ENCODE results near the gene GLMN. TPM values are rescaled to one million over a fixed set of nuclear protein-coding genes. Genes with fewer than 3 reads are reported as not detected.

Gene GLMN
- total and polyA plus RNA-seq, 2 of the 13 experiments (the other 11 are each of a cell fraction or from before 2014, with no cell fraction given), result 5.9 to 18.4 TPM

GRCh38 chr1:92203105-92203504 lies 95.7 kb downstream of the GLMN start:
- FAIRE-seq, result no peak
- no TSS peak for BruUV-seq (replicated peaks)
- H3K4me3 ChIP-seq (replicated peaks in 1 of 3; ENCODE audit: insufficient read depth in 1 of 3, low read depth in 2 of 3, low read length in 3 of 3), result no peak overlapping the region
- DNase-seq (ENCODE audit: low spot score), result no peak
- ATAC-seq, result no peak
- H3K9me3 ChIP-seq (ENCODE audit: low read length), result peaks cover 4% of the 10 kb centered on the region; the same call in 1 of the 2 replicates
- POLR2A ChIA-PET, result no interaction called here
- H3K4me2 ChIP-seq (ENCODE audit: low read depth, low read length), result no peak overlapping the region
- H3K79me2 ChIP-seq (ENCODE audit: insufficient read depth, low read length), result no peaks in the 10 kb centered on the region
- H3K4me1 ChIP-seq (ENCODE audit: insufficient read depth, low read length), result no peaks in the 10 kb centered on the region
- CTCF ChIA-PET (ENCODE audit: low intra/inter-chr PET ratio, low total read pairs), result no interaction called here
- intact Hi-C loops (cut with micrococcal nuclease; ENCODE audit: unreplicated experiment) (no loop called here), in situ Hi-C loops (cut with HindIII; ENCODE audit: extremely low pct_ligation_motif_present, low pct_unique_long_range_greater_than_20kb) (no loop called here)
- H3K36me3 ChIP-seq (replicated peaks in 1 of 2; ENCODE audit: control insufficient read depth in 1 of 2, insufficient read depth in 2 of 2, low read length in 2 of 2), result no peaks in the 10 kb centered on the region
- no peak for TF ChIP-seq SMYD3 (CRISPR knock-in tag; IDR thresholded peaks at IDR 0.05)
- no peak for TF ChIP-seq ZNF138 (CRISPR knock-in tag; IDR thresholded peaks at IDR 0.05; ENCODE audit: low read depth)
- TF ChIP-seq ZNF501 (CRISPR knock-in tag; IDR thresholded peaks at IDR 0.05), result no peak
- no peak for TF ChIP-seq ZFP1 (CRISPR knock-in tag; IDR thresholded peaks at IDR 0.05)
- no peak for TF ChIP-seq ZNF543 (CRISPR knock-in tag; IDR thresholded peaks at IDR 0.05)
- no peak for TF ChIP-seq HIVEP1 (CRISPR knock-in tag; IDR thresholded peaks at IDR 0.05)
- no peak for TF ChIP-seq ZNF142 (CRISPR knock-in tag; IDR thresholded peaks at IDR 0.05)
- no peak for TF ChIP-seq HDAC2 (CRISPR knock-in tag; IDR thresholded peaks at IDR 0.05)
- TF ChIP-seq ZNF3 (CRISPR knock-in tag; IDR thresholded peaks at IDR 0.05), result no peak
- TF ChIP-seq EEA1 (CRISPR knock-in tag; IDR thresholded peaks at IDR 0.05; ENCODE audit: borderline replicate concordance), result no peak
- no peak for TF ChIP-seq AGO1 (IDR thresholded peaks at IDR 0.05; ENCODE audit: low read depth, low read length, poor library complexity, severe bottlenecking)
- TF ChIP-seq, protein P1, sequence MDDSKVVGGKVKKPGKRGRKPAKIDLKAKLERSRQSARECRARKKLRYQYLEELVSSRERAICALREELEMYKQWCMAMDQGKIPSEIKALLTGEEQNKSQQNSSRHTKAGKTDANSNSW (CRISPR knock-in tag; IDR thresholded peaks at IDR 0.05; ENCODE audit: borderline replicate concordance), result no peak
- TF ChIP-seq NFE2L1 (CRISPR knock-in tag; IDR thresholded peaks at IDR 0.05; ENCODE audit: borderline replicate concordance), result no peak
- no peak for TF ChIP-seq TARDBP (CRISPR knock-in tag; IDR thresholded peaks at IDR 0.05)
- no peaks in the 10 kb centered on the region for H3K27me3 ChIP-seq (ENCODE audit: control insufficient read depth in 1 of 2, insufficient read depth in 2 of 2, low read length in 2 of 2)
- no peak overlapping the region for H3K9ac ChIP-seq (ENCODE audit: insufficient read depth, low read depth, low read length)
- no peaks in the 10 kb centered on the region for H4K20me1 ChIP-seq (ENCODE audit: insufficient read depth, low read length)
- H3K27ac ChIP-seq (ENCODE audit: extremely low read length, insufficient read depth, low read length), result no peak overlapping the region
- H2AFZ ChIP-seq (ENCODE audit: low read length), result no peak overlapping the region
